NCI-H69 (cell line): ENCODE data around the gene SFXN3.

ENCODE experiments used
- DNase-seq: peaks from one replicate; lab custom pipeline; 2025; lab: John Stamatoyannopoulos, UW

SFXN3 gene, protein sequence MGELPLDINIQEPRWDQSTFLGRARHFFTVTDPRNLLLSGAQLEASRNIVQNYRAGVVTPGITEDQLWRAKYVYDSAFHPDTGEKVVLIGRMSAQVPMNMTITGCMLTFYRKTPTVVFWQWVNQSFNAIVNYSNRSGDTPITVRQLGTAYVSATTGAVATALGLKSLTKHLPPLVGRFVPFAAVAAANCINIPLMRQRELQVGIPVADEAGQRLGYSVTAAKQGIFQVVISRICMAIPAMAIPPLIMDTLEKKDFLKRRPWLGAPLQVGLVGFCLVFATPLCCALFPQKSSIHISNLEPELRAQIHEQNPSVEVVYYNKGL

DNA sequence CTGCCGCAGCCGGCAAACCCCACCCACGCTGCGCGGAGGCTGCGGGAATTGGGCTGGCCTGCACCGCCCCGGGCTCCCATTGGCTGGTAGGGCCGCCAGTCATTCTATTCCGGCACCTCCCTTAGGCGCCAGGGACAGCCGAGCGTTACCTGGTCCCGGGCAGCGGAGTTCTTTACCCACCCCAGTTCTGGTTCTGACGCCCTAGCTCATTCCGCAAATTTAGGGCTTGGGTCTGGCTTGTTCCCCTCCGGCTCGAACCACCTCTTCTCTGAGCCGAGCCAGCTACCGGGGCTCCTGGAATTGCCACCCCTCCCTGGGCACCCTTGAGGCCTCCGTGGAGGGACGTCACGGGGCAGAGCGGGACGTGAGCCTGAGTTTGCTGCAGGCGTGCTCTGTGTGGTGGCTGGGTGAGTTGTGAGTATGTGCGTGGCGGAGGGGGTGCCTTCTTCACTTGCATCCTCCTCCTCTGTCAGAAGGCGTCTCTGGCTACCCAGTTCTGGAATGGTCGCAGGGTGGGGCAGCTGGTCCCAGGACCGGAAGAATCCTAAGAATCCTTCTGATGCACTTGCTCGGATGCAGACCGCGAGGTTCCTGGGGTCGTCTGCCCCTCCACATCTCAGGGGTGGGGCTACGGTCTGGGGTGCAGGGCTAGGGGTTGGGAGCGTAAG is at the start of gene SFXN3, which contains the start of gene PDZD7:
Gene SFXN3, plus strand, starts transcription at position 107 of the 668 bp plus-strand sequence. CDS start 3,461 bp downstream, outside the sequence.
Gene PDZD7, minus strand, starts transcription at position 2 of the 668 bp plus-strand sequence. CDS start 910 bp downstream, outside the sequence.
- DNase-seq = peak; percentile 92

DNA sequence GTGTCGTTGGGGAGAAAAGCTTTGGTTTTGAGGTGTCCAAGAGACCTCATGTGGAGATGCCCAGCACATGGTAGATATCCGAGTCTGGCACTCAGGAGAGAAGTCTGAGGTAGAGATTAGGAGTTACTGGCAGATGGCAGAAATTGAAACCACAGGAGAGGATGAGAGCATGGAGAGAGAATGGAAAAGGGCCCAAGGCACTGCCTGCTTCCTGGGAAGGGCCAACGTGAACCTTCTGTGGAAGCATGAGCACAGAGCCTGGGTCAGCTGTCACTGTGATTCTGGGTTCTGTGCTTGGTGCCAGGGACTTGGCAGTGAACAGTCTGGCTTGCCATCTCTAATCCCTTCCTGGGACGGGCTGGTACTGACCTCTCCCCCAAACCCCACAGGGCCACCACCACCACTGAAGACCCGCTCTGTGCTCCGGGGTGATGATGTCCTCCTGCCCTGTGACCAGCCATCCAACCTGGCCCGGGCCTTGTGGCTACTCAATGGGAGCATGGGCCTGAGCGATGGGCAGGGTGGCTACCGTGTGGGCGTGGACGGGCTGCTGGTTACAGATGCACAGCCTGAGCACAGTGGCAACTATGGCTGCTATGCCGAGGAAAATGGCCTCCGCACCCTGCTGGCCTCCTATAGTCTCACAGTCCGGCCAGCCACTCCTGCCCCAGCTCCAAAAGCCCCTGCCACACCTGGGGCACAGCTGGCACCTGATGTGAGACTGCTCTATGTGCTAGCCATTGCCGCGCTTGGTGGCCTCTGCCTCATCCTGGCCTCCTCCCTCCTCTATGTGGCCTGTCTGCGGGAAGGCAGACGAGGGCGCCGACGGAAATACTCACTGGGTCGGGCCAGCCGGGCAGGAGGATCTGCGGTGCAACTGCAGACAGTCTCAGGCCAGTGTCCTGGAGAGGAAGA is 47.9 kb upstream of the SFXN3 start:
- no peak for DNase-seq

DNA sequence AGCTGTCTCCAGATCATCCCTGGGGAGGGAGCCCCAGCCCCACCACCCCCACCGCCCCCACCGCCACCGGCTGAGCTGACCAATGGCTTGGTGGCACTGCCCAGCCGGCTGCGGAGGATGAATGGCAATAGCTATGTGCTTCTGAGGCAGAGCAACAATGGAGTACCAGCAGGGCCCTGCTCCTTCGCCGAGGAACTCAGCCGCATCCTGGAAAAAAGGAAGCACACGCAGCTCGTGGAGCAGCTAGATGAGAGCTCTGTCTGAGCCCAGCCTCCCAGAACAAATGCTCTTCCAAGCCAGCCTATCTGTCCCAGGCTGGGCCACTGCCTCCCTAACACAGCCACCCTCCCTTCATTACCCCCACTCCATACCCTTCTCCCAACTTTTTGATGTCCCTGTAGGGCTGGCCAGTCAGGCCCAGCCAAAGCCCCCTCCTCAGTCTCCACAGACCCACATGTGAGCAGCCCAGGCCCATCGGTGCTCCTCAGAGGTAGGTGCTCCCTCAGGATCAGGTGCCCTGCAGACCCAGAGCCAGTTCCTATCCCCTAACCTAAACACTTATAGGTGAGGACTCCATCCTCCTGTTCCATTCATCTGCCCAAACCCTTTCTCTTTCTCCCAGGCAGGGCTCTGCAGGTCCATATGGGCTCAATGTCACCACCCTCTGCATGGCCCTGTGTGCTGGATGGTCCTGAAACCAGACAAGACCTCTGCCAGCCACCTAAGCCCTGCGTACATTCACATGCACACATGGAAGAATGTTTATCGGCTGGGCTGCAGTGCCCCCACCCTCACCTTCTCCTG is 47.0 kb upstream of the SFXN3 start:
- DNase-seq = no peak

DNA sequence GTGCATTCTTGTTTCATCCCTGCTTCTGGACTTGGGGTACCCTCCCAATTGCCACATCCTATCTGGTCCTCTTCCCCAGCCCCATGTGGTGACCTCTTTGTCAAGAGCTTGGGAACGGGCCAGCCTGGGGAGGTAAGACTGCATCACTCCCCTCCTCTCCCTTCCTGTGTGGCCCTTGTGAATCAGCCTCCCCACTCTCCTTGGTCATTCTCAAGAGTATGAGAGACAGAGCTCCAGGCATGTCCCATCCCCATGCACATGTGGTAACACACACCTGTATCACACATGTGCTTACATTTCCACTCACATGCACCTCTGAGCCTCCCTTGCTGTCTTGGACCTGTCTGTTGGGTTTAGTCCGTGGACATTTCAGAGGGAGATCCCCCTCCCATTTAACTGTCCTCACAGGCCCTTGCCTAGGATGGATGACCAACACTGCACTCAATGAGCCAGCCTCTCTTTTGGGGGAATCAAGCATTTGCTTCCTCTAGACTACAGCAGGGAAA is 46.3 kb upstream of the SFXN3 start:
- no peak for DNase-seq

DNA sequence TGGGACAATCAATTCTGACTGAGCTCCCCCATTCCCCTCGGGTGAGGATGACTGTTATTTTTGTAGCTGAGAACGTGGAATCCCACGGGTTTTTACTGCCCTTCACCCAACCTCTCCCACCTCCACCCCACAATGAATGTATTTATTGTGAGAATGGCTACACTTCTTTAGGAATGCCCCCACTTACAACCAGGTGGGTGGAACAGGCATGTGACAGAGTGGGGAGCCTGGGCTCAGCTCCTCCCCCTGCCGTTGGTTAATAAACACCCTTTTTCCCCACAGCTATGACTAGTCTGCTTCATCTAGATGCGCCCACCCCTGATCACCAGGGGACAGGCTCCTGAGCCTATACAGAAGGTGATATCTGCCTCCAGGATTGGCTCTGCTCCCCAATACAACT is 45.7 kb upstream of the SFXN3 start:
- no peak for DNase-seq

DNA sequence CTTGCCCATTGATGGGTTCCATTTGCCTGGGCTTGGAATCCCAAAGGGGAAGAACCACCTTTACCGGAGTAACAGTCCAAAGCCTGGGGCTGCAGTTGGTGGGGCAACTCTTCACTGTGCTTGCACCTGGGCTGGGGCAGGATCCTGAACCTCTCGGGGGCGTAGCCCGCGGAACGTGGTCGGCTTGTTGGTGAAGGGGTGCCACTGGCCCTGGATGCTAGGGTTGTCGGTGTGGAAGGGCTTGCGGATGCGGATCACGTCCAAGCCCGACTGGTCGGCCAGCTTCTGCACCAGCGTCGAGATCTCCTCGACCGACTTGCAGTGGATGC is 44.4 kb upstream of the SFXN3 start:
- no peak for DNase-seq

DNA sequence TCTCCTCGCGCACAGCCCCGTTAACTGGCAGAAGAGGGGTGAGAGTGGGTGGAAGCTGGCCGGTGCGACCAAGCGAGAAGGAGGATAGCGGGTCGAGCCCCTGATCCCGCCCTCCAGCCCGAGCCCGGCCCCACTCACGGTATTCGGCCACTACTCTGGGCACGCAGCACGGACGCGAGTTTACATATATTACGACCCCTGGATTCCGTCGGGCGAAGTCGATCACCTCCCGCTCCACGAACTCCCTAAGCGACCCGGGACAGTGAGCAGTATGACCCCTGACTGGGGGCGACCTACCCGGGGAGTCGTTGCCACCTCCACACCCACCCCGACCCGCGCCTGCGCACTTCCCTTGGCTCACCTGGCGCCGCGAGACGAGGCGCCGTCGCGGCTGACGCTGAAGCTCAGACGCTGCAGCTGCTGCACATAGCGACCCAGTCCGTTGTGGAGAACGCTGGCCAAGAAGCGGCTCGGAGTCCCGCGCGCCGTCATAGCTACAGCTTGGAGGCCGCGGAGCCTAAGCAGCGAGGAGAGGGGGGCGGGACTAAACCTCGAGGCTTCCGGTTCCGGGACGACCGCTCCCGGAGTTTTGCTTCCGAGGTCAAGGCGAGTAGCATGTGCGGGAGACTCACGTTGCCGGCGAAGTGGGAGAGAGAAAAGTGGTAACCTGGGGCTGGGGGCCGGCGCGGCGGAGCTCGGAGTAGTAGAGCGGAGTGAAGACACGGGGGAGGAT is 43.9 kb upstream of the SFXN3 start, which contains the start of the genes MRPL43 and TWNK:
Gene MRPL43, minus strand, starts transcription at position 546 of the 733 bp plus-strand sequence. Its CDS starts 54 bp downstream, at position 492.
Gene TWNK, plus strand, starts transcription at position 592 of the 733 bp plus-strand sequence. CDS start 668 bp downstream, outside the sequence.
- DNase-seq = peak; percentile 79

DNA sequence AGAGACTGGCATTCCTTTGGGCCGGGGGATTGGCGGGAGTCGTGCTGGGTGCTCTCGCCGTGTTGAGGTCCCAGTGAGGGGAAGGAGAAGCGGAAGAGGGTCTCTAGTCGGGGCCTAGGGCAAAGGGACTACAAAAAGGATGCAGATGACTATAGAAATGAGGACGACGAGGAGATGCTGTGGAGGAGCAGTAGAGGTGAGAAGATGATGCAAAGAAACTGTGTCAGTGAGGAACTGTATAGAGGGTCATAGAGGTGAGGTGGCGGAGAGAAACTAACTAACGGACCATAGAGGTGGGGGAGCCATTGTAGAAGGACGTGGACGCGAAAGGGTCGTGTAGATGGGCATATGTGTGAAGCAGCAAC is 43.4 kb upstream of the SFXN3 start:
- DNase-seq = no peak

DNA sequence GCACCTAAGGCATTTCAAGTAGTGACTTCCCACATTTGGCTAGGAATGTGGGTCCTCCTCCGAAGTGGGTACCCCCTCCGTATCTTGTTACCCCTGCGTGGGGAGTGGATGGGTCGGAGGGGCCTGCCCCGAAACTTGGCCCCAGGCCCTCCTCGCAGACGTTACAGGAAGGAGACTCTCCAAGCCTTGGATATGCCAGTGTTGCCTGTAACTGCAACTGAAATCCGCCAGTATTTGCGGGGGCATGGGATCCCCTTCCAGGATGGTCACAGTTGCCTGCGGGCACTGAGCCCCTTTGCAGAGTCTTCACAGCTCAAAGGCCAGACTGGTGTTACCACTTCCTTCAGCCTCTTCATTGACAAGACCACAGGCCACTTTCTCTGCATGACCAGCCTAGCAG is 42.9 kb upstream of the SFXN3 start:
- DNase-seq = no peak

DNA sequence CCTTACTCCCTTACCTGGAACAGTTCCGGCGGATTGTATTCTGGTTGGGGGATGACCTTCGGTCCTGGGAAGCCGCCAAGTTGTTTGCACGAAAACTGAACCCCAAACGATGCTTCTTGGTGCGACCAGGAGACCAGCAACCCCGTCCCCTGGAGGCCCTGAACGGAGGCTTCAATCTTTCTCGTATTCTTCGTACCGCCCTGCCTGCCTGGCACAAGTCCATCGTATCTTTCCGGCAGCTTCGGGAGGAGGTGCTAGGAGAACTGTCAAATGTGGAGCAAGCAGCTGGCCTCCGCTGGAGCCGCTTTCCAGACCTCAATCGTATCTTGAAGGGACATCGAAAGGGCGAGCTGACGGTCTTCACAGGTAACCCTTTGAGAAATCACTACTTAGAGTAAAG is 41.9 kb upstream of the SFXN3 start:
- no peak for DNase-seq

DNA sequence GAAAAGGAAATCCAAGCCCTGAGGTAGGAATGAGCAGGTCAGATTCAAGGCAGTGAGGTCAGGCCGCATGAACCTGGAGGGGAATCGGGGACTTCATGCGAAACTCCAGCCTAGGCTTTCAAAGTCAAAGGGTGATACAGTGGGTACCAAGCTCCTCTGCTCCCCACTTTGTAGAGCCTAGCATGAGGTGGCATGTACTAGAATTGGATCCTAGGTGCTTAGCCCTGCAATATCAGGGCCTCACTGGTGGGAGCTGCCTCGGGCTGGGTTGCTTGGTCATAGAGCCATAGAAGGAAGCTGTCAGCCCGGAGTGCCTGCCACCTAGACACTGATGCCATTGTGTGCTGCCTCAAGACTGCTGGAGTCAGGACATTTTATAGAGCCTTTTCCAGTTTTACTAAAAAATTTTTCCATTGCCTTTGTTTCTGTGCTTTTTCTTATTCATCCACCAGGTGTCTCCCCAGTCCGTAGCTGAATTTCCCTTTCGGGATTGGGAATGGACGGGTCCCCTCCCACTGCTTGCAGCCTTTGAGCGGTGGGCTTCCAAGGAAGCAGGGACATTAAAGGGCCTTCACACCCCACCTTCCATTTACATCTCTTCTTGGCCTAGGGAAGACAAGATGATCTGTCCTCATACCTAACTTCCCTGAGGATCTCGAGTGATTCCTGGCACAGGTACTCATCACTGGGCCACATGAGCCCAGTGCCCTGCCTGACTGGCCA is 36.9 kb upstream of the SFXN3 start:
- DNase-seq = peak; percentile 20

DNA sequence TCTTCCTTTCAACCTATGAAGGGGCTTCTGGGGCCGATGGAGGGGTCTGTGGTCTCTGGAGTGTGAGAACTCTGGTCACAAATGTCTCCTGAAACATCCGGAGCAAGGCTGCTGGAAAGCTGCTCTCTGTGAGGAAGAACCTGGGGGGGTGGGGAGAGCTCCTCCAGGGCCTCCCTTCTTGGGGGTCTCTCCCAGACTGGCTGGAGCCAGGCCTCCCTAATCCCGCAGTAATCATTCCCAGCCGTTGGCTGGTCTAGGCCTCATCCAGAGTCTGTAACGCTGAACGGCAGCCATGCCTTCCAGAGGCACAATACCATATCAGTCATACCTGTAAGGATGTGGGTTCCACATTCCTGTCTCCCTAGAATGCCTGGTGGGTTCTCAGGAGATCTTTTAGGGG is 35.9 kb upstream of the SFXN3 start:
- no peak for DNase-seq

DNA sequence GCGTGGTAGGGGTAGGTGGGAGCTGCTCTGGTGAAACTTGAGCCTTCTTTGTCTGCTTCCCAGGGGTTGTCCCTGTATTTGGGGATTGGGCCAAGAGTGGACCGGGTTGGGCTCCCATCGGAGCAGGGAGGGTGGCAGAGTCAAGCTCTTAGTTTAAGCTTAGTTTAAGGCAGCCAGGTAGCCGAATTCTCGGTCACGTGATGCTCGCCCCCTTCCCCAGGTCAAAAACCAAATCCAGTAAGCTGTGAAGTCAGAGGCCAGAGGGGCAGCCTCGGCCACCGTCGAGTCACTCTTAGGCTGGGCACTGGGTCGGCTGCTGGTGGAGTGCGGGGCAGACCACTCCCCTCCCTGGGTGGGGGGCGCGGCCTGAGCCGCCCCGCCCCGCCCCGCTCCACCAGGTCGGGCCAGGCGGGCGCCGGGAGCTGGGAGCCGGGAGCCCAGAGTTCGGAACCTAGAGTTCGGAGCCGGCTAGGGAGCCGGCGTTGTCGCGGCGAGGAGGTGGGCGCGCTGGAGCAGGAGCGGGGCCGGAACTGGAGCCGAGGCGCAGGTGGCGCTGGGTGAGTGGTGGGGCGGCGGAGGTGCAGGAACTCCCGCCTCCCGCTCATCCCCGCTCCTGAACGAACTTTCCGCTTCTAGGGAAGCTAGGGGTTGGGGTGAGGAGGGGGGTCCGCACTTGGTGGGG is 34.2 kb upstream of the SFXN3 start:
- peak; percentile 61 for DNase-seq

DNA sequence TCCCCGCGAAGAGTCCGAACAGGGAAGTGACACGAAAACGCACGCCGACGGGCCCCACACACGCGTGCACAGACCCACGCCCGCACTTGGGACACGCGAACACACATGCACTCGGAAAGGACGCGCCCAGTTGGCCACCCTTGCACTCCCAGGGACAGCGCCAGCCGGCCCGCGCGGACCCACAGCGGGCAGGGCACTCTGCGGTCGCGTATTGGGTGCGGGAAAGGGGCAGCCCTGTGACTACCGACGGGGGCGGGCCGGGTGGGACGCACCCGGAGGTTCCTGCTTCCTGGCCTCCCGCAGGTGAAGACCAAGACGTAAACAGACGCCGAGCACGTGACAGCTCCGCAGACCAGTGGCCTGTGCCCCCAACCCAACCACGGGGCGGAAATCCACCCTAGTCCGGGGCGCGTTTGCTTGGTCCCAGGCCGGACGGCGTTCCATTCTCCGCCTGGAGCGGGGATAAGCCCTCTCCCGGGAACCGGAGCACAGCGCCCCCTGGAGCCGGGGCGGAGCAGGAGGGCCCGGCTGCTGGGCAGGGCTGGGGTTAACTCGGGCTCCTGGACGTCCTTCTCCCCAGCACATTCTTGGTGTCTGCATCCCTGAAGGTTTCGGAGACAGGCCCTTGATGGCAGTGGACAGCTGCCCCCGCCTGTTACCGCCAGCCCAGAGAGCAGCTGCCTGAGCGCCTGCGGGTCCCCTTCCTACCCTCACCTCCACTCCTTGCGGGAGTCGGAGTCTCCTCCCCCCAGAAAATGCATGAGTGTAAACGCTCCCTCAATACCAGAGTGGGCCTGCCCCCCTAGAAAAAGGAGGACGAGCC is 33.5 kb upstream of the SFXN3 start:
- DNase-seq = peak; percentile 82

DNA sequence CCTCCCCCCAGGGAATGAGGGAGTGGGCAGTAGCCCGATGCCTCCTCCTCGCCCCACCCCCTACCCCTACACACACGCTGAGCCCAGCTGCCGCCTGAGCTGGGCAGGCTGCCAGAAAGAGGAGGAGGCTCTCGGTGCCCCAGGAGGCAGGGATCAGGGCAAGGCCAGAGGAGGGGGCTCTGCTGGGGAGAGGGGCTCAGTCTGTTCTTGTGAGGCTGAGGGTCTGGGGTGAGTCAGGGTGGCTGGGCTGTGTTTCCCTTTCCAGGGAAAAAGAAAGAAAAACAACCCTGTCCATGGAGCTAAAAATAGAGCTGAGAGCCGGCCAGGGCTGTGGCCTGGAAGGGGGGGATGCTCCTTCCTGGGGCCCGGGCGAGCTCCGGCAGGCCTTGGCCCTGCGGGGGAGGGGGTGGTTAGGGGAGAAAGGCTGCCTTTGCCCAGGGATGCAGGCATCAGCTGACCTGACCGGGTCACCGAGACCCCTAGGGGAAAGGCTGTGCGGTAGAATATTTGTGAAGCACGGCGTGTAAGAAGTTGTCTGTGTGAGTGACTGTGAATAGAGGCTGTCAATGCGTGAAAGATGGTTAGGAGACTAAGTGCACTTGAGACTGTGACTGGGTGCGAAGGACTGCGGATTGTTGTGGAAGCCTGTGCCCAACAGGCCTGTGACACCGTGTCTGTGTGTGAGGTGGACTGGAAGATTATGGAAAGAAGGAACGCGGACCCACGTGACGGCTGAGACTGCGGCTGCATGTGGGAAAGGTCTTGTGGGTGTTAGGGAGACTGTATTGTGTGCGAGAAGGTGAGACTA is 32.6 kb upstream of the SFXN3 start:
- DNase-seq = peak; percentile 94

DNA sequence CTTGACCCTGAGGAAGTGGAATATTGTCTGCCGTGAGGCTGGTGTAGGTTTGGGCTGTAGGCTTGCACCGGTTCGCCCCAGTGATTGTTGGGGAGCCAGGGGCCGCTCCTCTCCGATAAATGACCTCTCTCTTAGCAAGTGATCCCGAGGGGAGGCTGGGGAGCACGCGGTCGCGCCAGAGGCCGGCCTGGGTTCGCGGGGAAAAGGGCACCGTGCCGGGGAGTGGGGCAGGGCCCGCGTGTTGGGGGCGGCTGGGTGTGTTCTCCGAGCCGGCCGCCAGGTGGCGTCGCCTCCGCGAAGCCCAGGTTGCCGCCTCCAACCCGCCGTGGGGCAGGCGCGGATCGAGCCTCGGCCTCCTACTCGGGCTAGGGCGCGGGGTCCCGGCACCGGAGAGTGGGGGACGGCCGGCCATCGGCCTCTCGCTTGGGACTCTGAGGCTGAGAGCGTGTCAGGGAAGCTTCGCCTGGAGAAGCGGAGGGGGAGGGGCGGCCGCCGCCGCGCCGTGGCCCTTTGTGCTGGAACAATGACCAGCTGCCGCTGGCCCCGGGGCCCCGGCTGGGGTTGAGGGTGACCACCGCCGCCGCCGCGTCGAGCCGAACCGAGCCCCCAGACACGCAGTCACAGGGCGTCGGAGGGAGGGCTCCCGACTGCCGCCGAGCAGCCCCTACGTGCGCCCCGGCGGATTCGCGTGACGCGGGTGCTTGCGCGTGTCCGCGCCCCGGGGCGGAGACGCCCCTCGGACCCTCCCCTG is 31.9 kb upstream of the SFXN3 start:
- peak; percentile 75 for DNase-seq

DNA sequence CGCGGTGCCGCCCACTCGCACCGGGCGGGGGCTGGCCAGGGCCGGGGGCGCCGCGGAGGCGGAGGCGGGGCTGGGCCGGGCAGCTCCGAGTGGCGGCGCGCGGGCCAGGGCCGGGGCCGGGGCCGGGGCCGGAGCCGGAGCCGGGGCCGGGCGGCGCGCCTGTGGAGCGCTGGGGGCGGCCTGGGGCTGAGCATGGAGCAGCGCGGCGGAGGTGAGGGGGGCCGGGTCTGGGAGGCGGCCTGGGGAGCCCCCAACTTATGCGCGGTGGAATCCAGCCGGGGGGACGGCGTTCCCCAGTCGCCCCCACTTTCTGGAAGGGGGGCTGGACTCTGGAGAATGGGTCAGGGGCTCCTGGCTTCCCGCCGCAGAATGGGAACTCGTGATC is 31.3 kb upstream of the SFXN3 start, which contains the start of gene LZTS2:
Gene LZTS2, plus strand, starts transcription at position 67 of the 385 bp plus-strand sequence. CDS start 2,731 bp downstream, outside the sequence.
- no peak for DNase-seq
